Head of caudate nucleus (tissue), 42 donors: ENCODE data around the gene TMEM91.

Source experiments
- DNase-seq, 42 donors: peaks; one replicate each; pipeline versions ENCODE4 v3.0.0 to v3.0.0-alpha.2; 2020 to 2021; ENCODE audit warnings: mixed read lengths in 7 of 42
- intact Hi-C: fragments of 100-400 bp; cut with DNase I; formaldehyde crosslinking; loops from one replicate; pipeline ENCODE4 v1.15.0; 2022

Gene TMEM91

GRCh38 chr19:41424335-41425173 is 48.2 kb downstream of the TMEM91 start:
- intact Hi-C loops = no loop called here
- no peak for DNase-seq

GRCh38 chr19:41425174-41426115 is 49.1 kb downstream of the TMEM91 start:
- DNase-seq = no peak
- intact Hi-C loops = no loop called here

GRCh38 chr19:41426116-41426841 is 49.9 kb downstream of the TMEM91 start:
- intact Hi-C loops = no loop called here
- DNase-seq = no peak

DNA sequence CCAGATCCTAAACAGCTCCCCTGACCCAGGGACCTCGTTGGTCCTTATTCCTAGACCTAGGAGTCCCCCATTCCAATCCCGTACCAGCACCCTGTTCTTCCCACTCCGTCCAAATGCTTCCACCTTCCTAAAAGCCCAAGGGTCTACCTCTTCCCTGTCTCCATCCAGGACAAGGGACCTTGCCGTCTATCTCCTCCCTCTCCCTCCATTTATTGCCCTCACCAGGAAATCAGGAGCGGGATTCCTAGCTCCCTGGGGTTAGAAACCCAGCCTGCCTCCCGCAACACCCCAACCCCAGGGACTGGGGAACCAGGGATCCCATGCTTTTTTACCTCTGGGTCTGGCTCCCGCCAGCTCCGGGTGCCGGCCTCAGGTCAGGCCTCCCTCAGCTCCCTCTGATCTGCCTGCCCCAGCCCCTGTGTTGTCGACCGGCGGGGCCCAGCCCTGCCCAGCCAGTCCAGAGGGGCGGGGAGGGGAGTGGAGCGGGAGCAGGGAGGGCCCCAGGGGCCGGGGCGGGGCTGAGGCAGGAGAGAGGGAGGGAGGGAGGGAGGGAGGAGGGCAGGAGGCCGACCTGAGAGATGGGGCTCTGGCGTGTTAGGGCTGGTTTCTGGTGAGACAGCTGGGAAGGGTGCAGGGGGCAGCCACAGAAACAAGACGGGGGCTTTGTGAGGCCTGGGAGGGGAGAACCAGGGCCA is 50.8 kb downstream of the TMEM91 start, which contains the start of gene B3GNT8:
Gene B3GNT8 (minus strand): TSS at position 423 of the 695 bp plus-strand sequence. CDS start 596 bp downstream, outside the sequence.
- DNase-seq = peak in 5 of 42 donors; percentile 20 to 43 (median 27)
- intact Hi-C loops = no loop called here

DNA sequence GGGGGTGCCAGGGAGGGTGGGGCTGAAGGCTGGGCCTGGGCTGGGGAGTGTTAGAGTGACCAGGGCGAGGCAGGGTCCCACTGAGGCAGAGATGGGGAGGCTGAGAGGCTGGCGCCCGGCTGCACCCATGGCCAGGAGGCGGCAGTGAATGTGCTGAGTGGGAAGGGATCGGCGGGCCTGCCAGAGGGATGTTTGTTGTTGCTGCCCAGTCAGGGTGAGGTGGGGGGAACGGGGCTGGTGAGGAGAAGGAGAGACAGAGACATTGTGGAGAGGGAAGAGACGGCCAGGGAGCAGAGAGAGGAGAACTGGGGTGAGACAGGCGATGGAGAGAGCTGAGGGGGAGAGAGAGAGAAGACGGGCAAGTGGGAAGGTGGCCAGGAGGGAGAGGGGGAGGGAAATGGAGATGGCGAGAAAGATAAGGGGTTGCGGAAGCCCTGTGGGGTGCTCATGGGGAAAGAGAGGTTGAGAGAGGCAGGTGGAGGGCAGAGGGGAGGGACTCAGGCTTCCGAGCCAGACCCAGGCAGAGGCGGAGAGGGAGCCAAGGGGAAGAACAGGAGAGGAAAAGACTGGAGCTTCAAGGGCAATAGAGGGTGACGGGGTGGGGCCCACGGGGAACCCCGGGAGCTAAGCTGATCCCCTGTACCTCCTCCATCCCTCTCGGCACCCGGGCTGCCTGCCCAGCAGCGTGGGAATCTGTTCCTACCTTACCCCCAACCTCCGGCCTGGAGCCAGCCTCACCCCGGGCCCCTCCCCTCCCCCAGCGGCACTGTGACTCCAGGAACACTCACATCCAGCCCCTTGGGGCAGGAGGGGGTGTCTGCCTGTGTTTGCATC is 51.5 kb downstream of the TMEM91 start:
- peak in 10 of 42 donors; percentile 15 to 57 (median 26) for DNase-seq
- intact Hi-C loops = no loop called here

GRCh38 chr19:41428481-41428859 is 52.1 kb downstream of the TMEM91 start:
- intact Hi-C loops = no loop called here
- DNase-seq = no peak

GRCh38 chr19:41430922-41431321 is 54.6 kb downstream of the TMEM91 start:
- intact Hi-C loops = loop anchor here (10.0 kb wide), 1 partner anchor 166 kb away; the partner anchor contains the start of gene HNRNPUL1
- DNase-seq = no peak

DNA sequence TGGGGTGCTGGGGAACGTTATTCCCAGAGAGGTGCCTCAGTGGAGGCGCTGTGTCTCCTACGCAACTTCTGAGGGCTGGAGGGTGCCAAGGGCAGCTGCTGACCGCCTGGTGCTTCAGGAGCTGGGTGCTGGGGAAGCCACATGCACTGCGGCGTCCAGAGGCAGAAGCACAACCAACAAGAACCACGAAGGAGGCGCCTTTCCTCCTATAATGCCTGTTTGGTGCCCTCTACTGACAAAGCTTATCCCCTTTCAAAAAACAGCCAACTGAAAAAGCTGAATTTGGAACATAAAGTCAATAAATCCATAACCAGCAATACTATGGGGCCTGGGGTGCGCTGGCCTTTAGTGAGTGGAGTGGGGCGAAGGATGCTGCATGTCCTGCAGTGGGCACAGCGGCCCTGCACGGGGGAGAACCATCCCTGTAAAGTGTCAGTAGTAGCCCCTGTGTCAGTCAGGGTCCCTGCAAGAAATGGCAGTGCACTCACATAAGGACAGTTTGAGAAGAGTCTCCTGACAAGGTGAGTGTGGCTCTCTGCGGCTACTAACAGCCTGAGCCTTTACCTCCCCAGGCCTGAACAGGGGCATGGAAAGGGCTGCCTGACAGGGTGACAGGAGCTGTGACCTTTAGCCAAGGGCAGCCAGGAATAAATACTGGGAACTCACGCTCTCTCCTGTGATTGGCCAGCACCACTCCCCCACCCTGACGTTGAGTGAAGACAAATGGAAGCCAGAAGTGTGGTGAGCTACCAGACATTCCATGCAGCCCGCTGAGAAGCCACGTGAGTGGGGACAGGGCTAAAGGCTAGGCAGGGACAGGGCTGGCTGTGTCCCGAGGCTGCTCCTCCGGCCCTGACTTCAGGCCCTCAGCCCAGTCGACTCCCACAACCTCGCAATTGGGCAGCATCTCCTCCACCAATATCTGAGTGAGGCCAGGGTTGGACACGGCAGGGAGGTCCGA is 55.4 kb downstream of the TMEM91 start:
- intact Hi-C loops = loop anchor here (10.0 kb wide), 1 partner anchor 167 kb away; the partner anchor contains the start of gene HNRNPUL1
- peak in 6 of 42 donors; percentile 11 to 53 (median 40) for DNase-seq

GRCh38 chr19:41433171-41433570 is 56.8 kb downstream of the TMEM91 start:
- DNase-seq = no peak
- intact Hi-C loops = loop anchor here (10.0 kb wide), 1 partner anchor 168 kb away; the partner anchor contains the start of gene HNRNPUL1
